GM19372 (cell line): ENCODE data around the gene PCDH7.

ENCODE experiments used
- ATAC-seq: cut with Tn5 transposase; IDR thresholded peaks from one replicate; pipeline ENCODE4 v1.9.1; 2021; ENCODE audit warnings: mild to moderate bottlenecking, low read depth, moderate library complexity; ENCODE audit not compliant: unreplicated experiment

PCDH7 gene

GRCh38 chr4:30776451-30776850 lies 56.3 kb downstream of the PCDH7 start:
- no peak for ATAC-seq

GRCh38 chr4:30776921-30777415 lies 56.8 kb downstream of the PCDH7 start:
- no peak for ATAC-seq
